Erythroblast (primary cell): Measurements from ENCODE around the gene ABITRAM.

Source experiments
- GATA1 ChIP-seq: IDR thresholded peaks from 2 replicates; pipeline ENCODE4 v1.6.1; 2011; ENCODE audit warnings: low read depth, mild to moderate bottlenecking, control low read depth, low read length, moderate library complexity
- POLR2A ChIP-seq: IDR thresholded peaks from 2 replicates; pipeline ENCODE4 v1.6.1; 2011; ENCODE audit warnings: mild to moderate bottlenecking, low read length

- TF ChIP-seq GATA1 (no peak), POLR2A (no peak)
Measured at GRCh38 chr9:108939975-108940374, 5.8 kb downstream of the ABITRAM start.
